ENCODE measurements around the gene SIK3. TPM values are rescaled to one million over a fixed set of nuclear protein-coding genes. Genes with fewer than 3 reads are reported as not detected.

Gene SIK3
- total RNA-seq, 1 experiment from 2014 or later: 33.3 TPM

GRCh38 chr11:116901211-116901610 lies 197.0 kb downstream of the SIK3 start:
- TF ChIP-seq, protein P1, sequence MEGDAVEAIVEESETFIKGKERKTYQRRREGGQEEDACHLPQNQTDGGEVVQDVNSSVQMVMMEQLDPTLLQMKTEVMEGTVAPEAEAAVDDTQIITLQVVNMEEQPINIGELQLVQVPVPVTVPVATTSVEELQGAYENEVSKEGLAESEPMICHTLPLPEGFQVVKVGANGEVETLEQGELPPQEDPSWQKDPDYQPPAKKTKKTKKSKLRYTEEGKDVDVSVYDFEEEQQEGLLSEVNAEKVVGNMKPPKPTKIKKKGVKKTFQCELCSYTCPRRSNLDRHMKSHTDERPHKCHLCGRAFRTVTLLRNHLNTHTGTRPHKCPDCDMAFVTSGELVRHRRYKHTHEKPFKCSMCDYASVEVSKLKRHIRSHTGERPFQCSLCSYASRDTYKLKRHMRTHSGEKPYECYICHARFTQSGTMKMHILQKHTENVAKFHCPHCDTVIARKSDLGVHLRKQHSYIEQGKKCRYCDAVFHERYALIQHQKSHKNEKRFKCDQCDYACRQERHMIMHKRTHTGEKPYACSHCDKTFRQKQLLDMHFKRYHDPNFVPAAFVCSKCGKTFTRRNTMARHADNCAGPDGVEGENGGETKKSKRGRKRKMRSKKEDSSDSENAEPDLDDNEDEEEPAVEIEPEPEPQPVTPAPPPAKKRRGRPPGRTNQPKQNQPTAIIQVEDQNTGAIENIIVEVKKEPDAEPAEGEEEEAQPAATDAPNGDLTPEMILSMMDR (IDR thresholded peaks at IDR 0.05; ENCODE audit: unreplicated experiment): no peak
- DNase-seq (ENCODE audit: unreplicated experiment): no peak
- CTCF ChIA-PET: interaction anchor here (1.1 kb wide), 1 partner anchor 324 kb away, joined by 4 read pairs; no protein-coding TSS in a partner anchor
- H3K4me3 Mint-ChIP-seq (ENCODE audit: unreplicated experiment): no peak overlapping the region
- intact Hi-C loops (cut with micrococcal nuclease): no loop called here
- BruUV-seq (replicated peaks): no TSS peak
- peaks cover 29% of the 10 kb centered on the region for H3K36me3 Mint-ChIP-seq (ENCODE audit: insufficient read depth, unreplicated experiment)
- no peak overlapping the region for H3K27ac Mint-ChIP-seq (ENCODE audit: low read depth, unreplicated experiment)
- H3K4me1 Mint-ChIP-seq (ENCODE audit: insufficient read depth, unreplicated experiment): peaks cover 1% of the 10 kb centered on the region
- peaks cover 14% of the 10 kb centered on the region for H3K9me3 Mint-ChIP-seq (ENCODE audit: unreplicated experiment)
- no peaks in the 10 kb centered on the region for H3K27me3 Mint-ChIP-seq (ENCODE audit: insufficient read depth, unreplicated experiment)
- POLR2A ChIA-PET: no interaction called here

- DNase-seq (ENCODE audit: unreplicated experiment): no peak
- CTCF ChIA-PET: no interaction called here
- H3K27ac Mint-ChIP-seq (ENCODE audit: low read depth, unreplicated experiment): no peak overlapping the region
- H3K9me3 Mint-ChIP-seq (ENCODE audit: unreplicated experiment): peaks cover 14% of the 10 kb centered on the region
- TF ChIP-seq, protein P1 (IDR thresholded peaks at IDR 0.05; ENCODE audit: unreplicated experiment): no peak
- intact Hi-C loops (cut with micrococcal nuclease): no loop called here
- H3K27me3 Mint-ChIP-seq (ENCODE audit: insufficient read depth, unreplicated experiment): no peaks in the 10 kb centered on the region
- POLR2A ChIA-PET: no interaction called here
- no peak overlapping the region for H3K4me3 Mint-ChIP-seq (ENCODE audit: unreplicated experiment)
- H3K4me1 Mint-ChIP-seq (ENCODE audit: insufficient read depth, unreplicated experiment): no peaks in the 10 kb centered on the region
- BruUV-seq (replicated peaks): no TSS peak
- H3K36me3 Mint-ChIP-seq (ENCODE audit: insufficient read depth, unreplicated experiment): peaks cover 41% of the 10 kb centered on the region
These were observed 202.0 kb downstream of the SIK3 start for GRCh38 chr11:116896211-116896610.

GRCh38 chr11:116895048-116895757 lies 203.0 kb downstream of the SIK3 start:
- intact Hi-C loops (cut with micrococcal nuclease): no loop called here
- Mint-ChIP-seq H3K4me3 (ENCODE audit: unreplicated experiment) (no peak overlapping the region), H3K27me3 (ENCODE audit: insufficient read depth, unreplicated experiment) (no peaks in the 10 kb centered on the region), H3K4me1 (ENCODE audit: insufficient read depth, unreplicated experiment) (no peaks in the 10 kb centered on the region), H3K36me3 (ENCODE audit: insufficient read depth, unreplicated experiment) (peaks cover 42% of the 10 kb centered on the region), H3K27ac (ENCODE audit: low read depth, unreplicated experiment) (no peak overlapping the region), H3K9me3 (ENCODE audit: unreplicated experiment) (peaks cover 8% of the 10 kb centered on the region)
- CTCF ChIA-PET: interaction anchor here (0.6 to 0.9 kb wide), 3 partner anchors 35 to 200 kb away, joined by 3 read pairs; no protein-coding TSS in a partner anchor
- POLR2A ChIA-PET: no interaction called here
- TF ChIP-seq, protein P1 (IDR thresholded peaks at IDR 0.05; ENCODE audit: unreplicated experiment): peak; percentile 11
- no peak for DNase-seq (ENCODE audit: unreplicated experiment)
- BruUV-seq (replicated peaks): no TSS peak

DNA sequence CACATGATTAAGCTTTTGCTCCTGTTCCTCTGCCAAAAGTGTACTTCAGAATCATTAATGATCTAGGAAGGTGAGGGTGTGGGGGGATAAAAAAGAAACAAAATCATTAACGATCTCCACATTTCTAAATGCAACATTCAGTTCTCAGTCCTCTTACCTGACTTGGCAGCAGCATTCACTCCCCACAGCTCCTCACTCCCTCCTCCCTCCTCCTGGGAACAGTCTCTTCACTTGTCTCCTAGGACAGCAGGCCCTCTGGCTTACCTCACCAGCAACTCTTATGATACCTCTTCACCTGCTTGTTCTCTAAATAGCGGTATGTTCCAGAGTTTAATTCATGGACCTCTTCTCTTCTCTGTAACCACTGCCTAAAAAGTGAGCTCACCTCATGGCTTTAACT lies 204.3 kb downstream of the SIK3 start:
- no peaks in the 10 kb centered on the region for H3K27me3 Mint-ChIP-seq (ENCODE audit: insufficient read depth, unreplicated experiment)
- TF ChIP-seq, protein P1 (IDR thresholded peaks at IDR 0.05; ENCODE audit: unreplicated experiment): no peak
- ChIA-PET CTCF (interaction anchor here (0.6 to 7.0 kb wide), 5 partner anchors 14 to 341 kb away, joined by 3 to 45 read pairs (median 4); no protein-coding TSS in a partner anchor), POLR2A (interaction anchor here (0.6 kb wide), 1 partner anchor 43 kb away, joined by 3 read pairs; no protein-coding TSS in a partner anchor)
- intact Hi-C loops (cut with micrococcal nuclease): no loop called here
- no peaks in the 10 kb centered on the region for H3K9me3 Mint-ChIP-seq (ENCODE audit: unreplicated experiment)
- peaks cover 41% of the 10 kb centered on the region for H3K36me3 Mint-ChIP-seq (ENCODE audit: insufficient read depth, unreplicated experiment)
- DNase-seq (ENCODE audit: unreplicated experiment): no peak
- H3K27ac Mint-ChIP-seq (ENCODE audit: low read depth, unreplicated experiment): no peak overlapping the region
- H3K4me3 Mint-ChIP-seq (ENCODE audit: unreplicated experiment): no peak overlapping the region
- no TSS peak for BruUV-seq (replicated peaks)
- H3K4me1 Mint-ChIP-seq (ENCODE audit: insufficient read depth, unreplicated experiment): no peaks in the 10 kb centered on the region
